ENCODE data around the gene NR6A1. TPM values are rescaled to one million over a fixed set of nuclear protein-coding genes. Genes with fewer than 3 reads are reported as not detected.

The NR6A1 gene
- polyA plus RNA-seq, 1 experiment = 0.10 TPM

DNA sequence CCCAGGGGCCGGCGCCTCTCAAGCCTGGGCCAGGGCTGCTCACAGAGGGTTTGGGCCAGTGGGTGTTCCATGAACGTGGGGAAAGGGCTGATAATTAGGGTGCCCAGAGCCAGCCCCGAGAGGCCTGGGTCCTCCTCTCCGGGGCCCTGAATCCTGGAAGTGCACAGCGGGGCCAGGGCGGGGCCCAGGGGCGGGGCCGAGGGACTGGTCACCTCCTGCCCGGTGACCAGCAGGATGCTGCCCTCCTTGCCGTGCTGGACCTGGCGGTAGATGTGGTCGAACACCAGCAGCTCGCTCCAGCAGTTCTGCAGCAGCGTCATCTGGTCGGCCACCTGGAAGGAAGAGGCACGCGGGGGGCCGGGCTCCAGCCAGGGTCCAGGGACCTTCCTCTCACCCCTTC, 278.3 kb downstream of the NR6A1 start:
- no peak for DNase-seq (ENCODE audit: low read depth, low spot score)
- H3K27me3 ChIP-seq (ENCODE audit: control insufficient read depth, insufficient read depth, low read length) = peaks cover 81% of the 10 kb centered on the region
- TF ChIP-seq, protein P1, sequence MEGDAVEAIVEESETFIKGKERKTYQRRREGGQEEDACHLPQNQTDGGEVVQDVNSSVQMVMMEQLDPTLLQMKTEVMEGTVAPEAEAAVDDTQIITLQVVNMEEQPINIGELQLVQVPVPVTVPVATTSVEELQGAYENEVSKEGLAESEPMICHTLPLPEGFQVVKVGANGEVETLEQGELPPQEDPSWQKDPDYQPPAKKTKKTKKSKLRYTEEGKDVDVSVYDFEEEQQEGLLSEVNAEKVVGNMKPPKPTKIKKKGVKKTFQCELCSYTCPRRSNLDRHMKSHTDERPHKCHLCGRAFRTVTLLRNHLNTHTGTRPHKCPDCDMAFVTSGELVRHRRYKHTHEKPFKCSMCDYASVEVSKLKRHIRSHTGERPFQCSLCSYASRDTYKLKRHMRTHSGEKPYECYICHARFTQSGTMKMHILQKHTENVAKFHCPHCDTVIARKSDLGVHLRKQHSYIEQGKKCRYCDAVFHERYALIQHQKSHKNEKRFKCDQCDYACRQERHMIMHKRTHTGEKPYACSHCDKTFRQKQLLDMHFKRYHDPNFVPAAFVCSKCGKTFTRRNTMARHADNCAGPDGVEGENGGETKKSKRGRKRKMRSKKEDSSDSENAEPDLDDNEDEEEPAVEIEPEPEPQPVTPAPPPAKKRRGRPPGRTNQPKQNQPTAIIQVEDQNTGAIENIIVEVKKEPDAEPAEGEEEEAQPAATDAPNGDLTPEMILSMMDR (IDR thresholded peaks at IDR 0.05; ENCODE audit: low read depth, low read length) = no peak
- no peak overlapping the region for H3K27ac ChIP-seq (ENCODE audit: low read depth, low read length)
- no peaks in the 10 kb centered on the region; the same call in 1 of the 2 replicates for H3K9me3 ChIP-seq (ENCODE audit: control insufficient read depth, insufficient read depth, low read length)
- POLR2A ChIA-PET = no interaction called here
- CTCF ChIA-PET = no interaction called here
- no peak overlapping the region for H3K4me3 ChIP-seq (ENCODE audit: low read depth, low read length)

DNA sequence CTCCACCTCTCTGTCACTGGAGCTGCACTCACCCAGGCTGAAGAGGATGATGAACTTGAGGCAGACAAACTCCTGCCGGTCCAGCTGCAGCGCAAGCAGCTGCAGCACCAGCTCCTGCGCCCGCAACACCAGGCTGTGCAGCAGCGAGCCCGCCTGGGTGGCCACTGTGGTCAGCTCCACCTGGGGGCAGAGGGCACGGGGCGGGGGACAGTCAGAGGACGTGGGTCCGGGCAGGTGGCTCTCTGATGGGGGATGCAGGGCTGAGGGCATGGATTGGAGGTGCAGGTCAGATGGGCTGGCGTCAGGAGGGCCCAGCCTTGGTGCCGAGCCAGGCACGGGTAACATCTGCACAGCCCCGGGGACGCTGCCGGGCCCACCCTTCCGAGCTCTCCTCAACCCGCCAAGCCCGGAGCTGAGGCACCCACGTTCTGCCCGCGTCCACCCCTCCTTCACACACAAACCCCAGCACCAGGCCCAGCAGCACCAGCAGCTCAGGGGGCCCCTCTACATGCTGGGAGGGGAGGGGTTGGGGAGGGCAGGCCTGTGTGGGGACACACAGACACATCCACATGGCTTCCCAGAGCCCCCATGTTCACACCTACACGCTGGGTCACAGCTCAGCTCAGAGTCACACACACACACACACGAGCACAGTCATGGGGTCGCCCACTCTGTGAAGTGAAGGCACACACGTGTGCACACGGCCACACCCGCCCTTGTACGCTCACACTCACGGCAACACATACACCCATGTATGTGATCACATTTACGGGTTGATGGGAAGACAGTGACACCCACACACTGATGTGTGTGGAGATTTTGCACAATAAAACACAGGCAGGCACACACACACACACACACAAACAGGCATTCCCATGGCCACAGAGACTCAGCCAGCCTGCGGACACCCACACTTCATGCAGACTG, 279.8 kb downstream of the NR6A1 start:
- Histone ChIP-seq H3K27ac (ENCODE audit: low read depth, low read length) (no peak overlapping the region), H3K9me3 (ENCODE audit: control insufficient read depth, insufficient read depth, low read length) (no peaks in the 10 kb centered on the region; the same call in 1 of the 2 replicates), H3K27me3 (ENCODE audit: control insufficient read depth, insufficient read depth, low read length) (peaks cover 86% of the 10 kb centered on the region), H3K4me3 (ENCODE audit: low read depth, low read length) (no peak overlapping the region)
- CTCF ChIA-PET = no interaction called here
- POLR2A ChIA-PET = no interaction called here
- no peak for DNase-seq (ENCODE audit: low read depth, low spot score)
- TF ChIP-seq, protein P1 (IDR thresholded peaks at IDR 0.05; ENCODE audit: low read depth, low read length) = no peak

DNA sequence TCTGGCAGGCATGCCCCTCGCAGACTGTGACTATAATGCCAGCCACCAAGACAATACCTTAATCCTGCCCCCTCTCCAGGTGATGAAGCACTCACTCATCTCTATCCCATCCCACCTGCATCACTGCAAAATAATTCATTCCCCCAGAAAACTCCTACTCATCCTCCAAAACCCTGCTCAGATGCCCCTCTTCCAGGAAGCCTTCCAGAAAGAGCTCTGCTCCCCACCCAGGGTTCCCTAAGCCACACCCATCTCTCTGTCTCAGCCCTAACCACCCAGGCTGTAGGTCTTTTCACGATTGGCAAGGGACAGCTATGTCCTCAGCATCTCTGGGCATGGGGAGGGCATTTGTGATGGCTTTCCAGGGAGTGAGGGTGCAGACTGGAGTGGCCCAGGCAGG, 281.1 kb downstream of the NR6A1 start:
- CTCF ChIA-PET = no interaction called here
- Histone ChIP-seq H3K27me3 (ENCODE audit: control insufficient read depth, insufficient read depth, low read length) (peaks cover 84% of the 10 kb centered on the region), H3K4me3 (ENCODE audit: low read depth, low read length) (no peak overlapping the region), H3K27ac (ENCODE audit: low read depth, low read length) (no peak overlapping the region), H3K9me3 (ENCODE audit: control insufficient read depth, insufficient read depth, low read length) (no peaks in the 10 kb centered on the region; the same call in 1 of the 2 replicates)
- DNase-seq (ENCODE audit: low read depth, low spot score) = no peak
- POLR2A ChIA-PET = no interaction called here
- TF ChIP-seq, protein P1 (IDR thresholded peaks at IDR 0.05; ENCODE audit: low read depth, low read length) = no peak

DNA sequence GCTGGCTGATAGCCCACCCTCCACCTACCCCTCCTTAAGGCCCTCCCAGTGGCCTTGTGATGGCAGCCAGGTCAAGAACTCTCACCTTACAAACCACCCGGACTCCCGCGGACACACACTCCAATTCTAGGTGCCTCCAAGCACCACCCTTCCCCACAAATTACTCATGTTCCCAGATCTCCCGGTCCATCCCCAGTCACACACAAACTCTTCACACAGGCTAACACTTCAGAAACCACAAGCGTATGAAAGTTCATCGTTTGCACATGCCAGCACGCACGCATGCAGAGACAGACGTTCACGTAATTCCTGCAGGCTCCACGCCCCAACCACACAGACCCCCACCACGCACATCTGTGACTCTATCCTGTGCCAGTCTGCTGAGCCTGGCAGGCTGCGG, 281.9 kb downstream of the NR6A1 start:
- peaks cover 82% of the 10 kb centered on the region for H3K27me3 ChIP-seq (ENCODE audit: control insufficient read depth, insufficient read depth, low read length)
- no peak overlapping the region for H3K27ac ChIP-seq (ENCODE audit: low read depth, low read length)
- DNase-seq (ENCODE audit: low read depth, low spot score) = no peak
- H3K4me3 ChIP-seq (ENCODE audit: low read depth, low read length) = no peak overlapping the region
- H3K9me3 ChIP-seq (ENCODE audit: control insufficient read depth, insufficient read depth, low read length) = no peaks in the 10 kb centered on the region; the same call in 1 of the 2 replicates
- ChIA-PET CTCF (no interaction called here), POLR2A (no interaction called here)
- TF ChIP-seq, protein P1 (IDR thresholded peaks at IDR 0.05; ENCODE audit: low read depth, low read length) = no peak

DNA sequence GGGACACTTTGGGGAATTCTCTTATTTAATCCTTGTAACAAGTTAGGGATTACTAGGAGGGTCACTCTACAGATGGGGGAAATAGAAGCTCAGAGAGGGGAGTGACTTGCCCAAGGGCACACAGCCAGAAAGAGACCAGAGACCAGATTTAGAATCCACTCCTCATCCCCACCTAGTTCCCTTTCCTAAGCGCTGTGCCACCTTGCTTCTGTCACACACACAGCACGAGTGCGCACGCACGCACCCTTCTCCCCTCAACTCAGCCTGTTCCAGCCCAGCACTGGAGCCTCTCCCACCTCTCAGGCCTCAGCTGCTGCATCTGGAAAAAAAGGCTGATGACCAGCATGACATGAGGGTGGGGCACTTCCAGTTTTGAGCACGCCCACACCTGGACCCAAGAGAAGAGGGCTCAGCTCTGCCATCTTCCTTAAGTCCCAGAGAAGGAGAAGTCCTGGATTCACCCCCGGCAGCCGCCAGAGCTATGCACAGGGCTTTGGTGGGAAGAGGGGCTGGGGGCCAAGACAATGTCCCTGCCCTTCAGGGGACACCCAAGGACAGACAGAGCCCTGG, 282.4 kb downstream of the NR6A1 start:
- no peak overlapping the region for H3K4me3 ChIP-seq (ENCODE audit: low read depth, low read length)
- H3K27ac ChIP-seq (ENCODE audit: low read depth, low read length) = no peak overlapping the region
- ChIA-PET CTCF (no interaction called here), POLR2A (no interaction called here)
- no peak for DNase-seq (ENCODE audit: low read depth, low spot score)
- no peaks in the 10 kb centered on the region; the same call in 1 of the 2 replicates for H3K9me3 ChIP-seq (ENCODE audit: control insufficient read depth, insufficient read depth, low read length)
- peaks cover 83% of the 10 kb centered on the region for H3K27me3 ChIP-seq (ENCODE audit: control insufficient read depth, insufficient read depth, low read length)
- TF ChIP-seq, protein P1 (IDR thresholded peaks at IDR 0.05; ENCODE audit: low read depth, low read length) = no peak
